Endothelial cell of umbilical vein (primary cell): ENCODE data around the gene DLX1. TPM values are rescaled to one million over a fixed set of nuclear protein-coding genes. Genes with fewer than 3 reads are reported as not detected.

Experiments used
- BruUV-seq: library from RNA; stranded (reverse); fragments of 400-500 nt; replicated peaks from 2 replicates; lab custom pipeline; 2021; lab: Mats Ljungman, UMichigan
- CTCF ChIA-PET: fragments of 300-600, 350-600 bp; sonication (Branson Sonifier 250); formaldehyde crosslinking; loops from one replicate; lab custom pipeline; 2021; ENCODE audit warnings: antibody characterized with exemption, inconsistent platforms; lab: Charles Lee
- POLR2A ChIA-PET: fragments of 300-600, 350-600 bp; sonication (Branson Sonifier 250); formaldehyde crosslinking; loops from one replicate; lab custom pipeline; 2021; ENCODE audit warnings: antibody characterized with exemption, inconsistent platforms; lab: Charles Lee
- DNase-seq: peaks from one replicate; pipeline ENCODE4 v3.0.0-alpha.2; 2011; ENCODE audit warnings: low read depth, low spot score
- FAIRE-seq: peaks from 2 replicates; lab custom pipeline; 2011; peaks lifted over from hg19 to GRCh38; lab: Jason Lieb, UNC
- H2AFZ ChIP-seq: 2 replicates; pipeline ENCODE4 v1.6.0; 2012; ENCODE audit warnings: low read depth, low read length, control low read depth, inconsistent platforms
- H3K27ac ChIP-seq: 2 replicates; pipeline ENCODE4 v1.5.1; 2011; ENCODE audit warnings: low read depth, mild to moderate bottlenecking, control low read depth, low read length, moderate library complexity; ENCODE audit not compliant: insufficient read depth
- H3K27me3 ChIP-seq, 2 experiments: 2 replicates each; pipeline versions ENCODE4 v1.6.0 to v1.6.1; 2011; ENCODE audit warnings: low read length in 2 of 2, mixed read lengths in 1 of 2; ENCODE audit not compliant: control insufficient read depth in 2 of 2, insufficient read depth in 2 of 2
- H3K36me3 ChIP-seq, 2 experiments: 2 replicates in 1 of 2; 3 replicates in 1 of 2; pipeline ENCODE4 v1.5.1; 2011; ENCODE audit warnings: low read length in 2 of 2, mild to moderate bottlenecking in 1 of 2, moderate library complexity in 1 of 2; ENCODE audit not compliant: control insufficient read depth in 2 of 2, insufficient read depth in 2 of 2; ENCODE audit errors: extremely low read depth in 1 of 2
- H3K4me1 ChIP-seq: 3 replicates; pipeline ENCODE4 v1.5.1; 2011; ENCODE audit warnings: mild to moderate bottlenecking, low read length; ENCODE audit not compliant: control insufficient read depth, insufficient read depth; ENCODE audit errors: extremely low read depth
- H3K4me2 ChIP-seq: 2 replicates; pipeline ENCODE4 v1.6.1; 2011; ENCODE audit warnings: low read length, control low read depth, mixed read lengths; ENCODE audit not compliant: insufficient read depth
- H3K4me3 ChIP-seq, 3 experiments: fragments of 200-600 bp in 1 of 3; sonication (generic), shearing (Covaris generic) in 1 of 3; replicated peaks in 1 of 3; 2 replicates each; pipeline ENCODE4 v1.5.1; 2011 to 2016; ENCODE audit warnings: control low read depth in 3 of 3, low read length in 3 of 3, mild to moderate bottlenecking in 2 of 3, inconsistent platforms in 1 of 3, low read depth in 1 of 3, moderate library complexity in 1 of 3; ENCODE audit not compliant: insufficient read depth in 1 of 3
- H3K79me2 ChIP-seq: 2 replicates; pipeline ENCODE4 v1.6.0; 2012; ENCODE audit warnings: low read length, inconsistent platforms; ENCODE audit not compliant: control insufficient read depth, insufficient read depth
- H3K9ac ChIP-seq: replicated peaks from 2 replicates; pipeline ENCODE3; 2011; ENCODE audit warnings: low read length, control low read depth; ENCODE audit not compliant: insufficient read depth; ENCODE audit errors: extremely low read depth
- H3K9me1 ChIP-seq: replicated peaks from 3 replicates; pipeline ENCODE4 v1.6.0; 2011; ENCODE audit warnings: mild to moderate bottlenecking, low read length; ENCODE audit not compliant: control insufficient read depth, insufficient read depth; ENCODE audit errors: extremely low read depth
- H3K9me3 ChIP-seq: replicated peaks from 2 replicates; pipeline ENCODE4 v1.5.1; 2012; ENCODE audit warnings: low read length, inconsistent platforms; ENCODE audit not compliant: control insufficient read depth, insufficient read depth
- H4K20me1 ChIP-seq: replicated peaks from 2 replicates; pipeline ENCODE3; 2011; ENCODE audit warnings: mild to moderate bottlenecking, low read length; ENCODE audit not compliant: control insufficient read depth, insufficient read depth; ENCODE audit errors: extremely low read depth
- EZH2 ChIP-seq: IDR thresholded peaks from 2 replicates; pipeline ENCODE4 v1.6.1; 2012; ENCODE audit warnings: borderline replicate concordance, low read depth, mild to moderate bottlenecking, moderate library complexity, low read length, inconsistent platforms; ENCODE audit not compliant: severe bottlenecking
- FOS ChIP-seq: IDR thresholded peaks from 2 replicates; pipeline ENCODE4 v1.6.1; 2011; ENCODE audit warnings: mild to moderate bottlenecking, low read length, moderate library complexity, borderline replicate concordance; ENCODE audit not compliant: insufficient read depth
- GATA2 ChIP-seq: IDR thresholded peaks from 2 replicates; pipeline ENCODE4 v1.7.0; 2011; ENCODE audit warnings: low read depth, mild to moderate bottlenecking, moderate library complexity, mixed read lengths, low read length; ENCODE audit not compliant: insufficient read length, insufficient read depth
- JUN ChIP-seq: IDR thresholded peaks from 2 replicates; pipeline ENCODE4 v1.6.1; 2011; ENCODE audit warnings: borderline replicate concordance, low read depth; ENCODE audit not compliant: insufficient read length, insufficient read depth
- MYC ChIP-seq: IDR thresholded peaks from one replicate; pipeline ENCODE4 v1.6.1; 2011; ENCODE audit warnings: mild to moderate bottlenecking, low read depth, low read length
- POLR2A ChIP-seq: IDR thresholded peaks from 2 replicates; pipeline ENCODE4 v1.6.1; 2012; ENCODE audit warnings: low read depth, mild to moderate bottlenecking, control low read depth, low read length
- POLR2AphosphoS5 ChIP-seq: IDR thresholded peaks from 2 replicates; pipeline ENCODE4 v1.6.1; 2012; ENCODE audit warnings: low read depth, mild to moderate bottlenecking, control low read depth, low read length, moderate library complexity; ENCODE audit not compliant: insufficient read depth
- dilution Hi-C: fragments of 300-500 bp; cut with MboI; formaldehyde crosslinking; loops from one replicate; pipeline ENCODE4 v1.15.0; 2019; ENCODE audit warnings: low sequenced_read_pairs; ENCODE audit not compliant: extremely low pct_ligation_motif_present
- intact Hi-C: fragments of 100-400 bp; cut with micrococcal nuclease; formaldehyde crosslinking; loops from one replicate; pipeline ENCODE4 v1.10.0; 2022
- polyA plus RNA-seq, 4 experiments: library from polyadenylated mRNA; depleted of rRNA in 3 of 4; stranded (reverse) in 3 of 4; unstranded in 1 of 4; fragments of >200 nt; gene quantifications; 2 replicates each; pipeline versions ENCODE4 v1.2.1 to v1.2.3, GENCODE V29; 2011 to 2012; ENCODE audit warnings: missing spikeins in 1 of 4
- total RNA-seq: library from RNA; stranded (reverse); gene quantifications from 2 replicates; pipeline ENCODE4 v1.2.3, GENCODE V29; 2021
- TF ChIP-seq, protein P1 (sequence below): IDR thresholded peaks from 2 replicates; pipeline ENCODE4 v1.6.1; 2011; ENCODE audit not compliant: insufficient read depth, insufficient read length
- TF ChIP-seq, protein P2 (sequence below), 2 donors: IDR thresholded peaks; 1 replicate in 1 of 2; 2 replicates in 1 of 2; pipeline ENCODE4 v1.5.1; 2011; ENCODE audit warnings: low read length in 2 of 2, mild to moderate bottlenecking in 2 of 2, moderate library complexity in 2 of 2, control low read depth in 1 of 2, inconsistent platforms in 1 of 2, low read depth in 1 of 2; ENCODE audit not compliant: insufficient read depth in 1 of 2; ENCODE audit errors: extremely low read depth in 1 of 2

The DLX1 gene
- total and polyA plus RNA-seq, 2 donors (not counting 3 experiments of a cell fraction or from before 2014, with no cell fraction given) = 0.12 TPM; not detected in 1

DNA sequence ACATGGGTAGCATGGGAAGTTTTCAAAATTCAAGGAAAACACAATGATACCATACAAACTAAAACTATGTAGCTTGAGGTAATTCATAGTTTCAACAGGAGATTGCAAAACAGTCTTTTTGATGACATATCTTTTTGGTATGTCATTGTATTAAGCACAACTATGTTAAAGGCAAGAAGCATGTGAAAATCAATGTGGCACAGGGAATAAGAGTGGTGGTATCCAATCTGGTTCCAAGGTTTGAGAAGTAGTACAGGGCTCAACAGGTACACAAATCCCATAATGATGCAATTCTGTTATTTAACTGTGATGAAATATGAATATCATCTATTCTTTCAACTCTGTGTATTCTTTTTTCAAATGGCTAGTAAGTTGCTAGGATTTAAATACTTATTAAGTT lies 33.8 kb downstream of the DLX1 start:
- Histone ChIP-seq H3K27ac (no peak overlapping the region), H3K9me1 (no peaks in the 10 kb centered on the region), H3K36me3 (no peaks in the 10 kb centered on the region), H4K20me1 (no peaks in the 10 kb centered on the region), H2AFZ (no peak overlapping the region), H3K79me2 (no peaks in the 10 kb centered on the region), H3K9me3 (no peaks in the 10 kb centered on the region), H3K4me1 (peaks cover 4% of the 10 kb centered on the region), H3K4me3 (no peak overlapping the region), H3K27me3 (peaks cover 2 to 4% of the 10 kb centered on the region in 2 experiments), H3K9ac (no peak overlapping the region), H3K4me2 (peak overlapping the region; percentile 5)
- BruUV-seq = no TSS peak
- dilution Hi-C loops (no loop called here), intact Hi-C loops (no loop called here)
- ChIA-PET POLR2A (no interaction called here), CTCF (interaction anchor here (1.0 to 2.4 kb wide), 5 partner anchors 8 to 309 kb away, joined by 3 to 10 read pairs (median 3); partner anchors contain the start of gene ITGA6)
- FAIRE-seq = no peak
- peak; percentile 30 for DNase-seq
- TF ChIP-seq POLR2AphosphoS5 (no peak), GATA2 (no peak), POLR2A (no peak), EZH2 (no peak), JUN (no peak), MYC (no peak), FOS (no peak)
- TF ChIP-seq, protein P1, sequence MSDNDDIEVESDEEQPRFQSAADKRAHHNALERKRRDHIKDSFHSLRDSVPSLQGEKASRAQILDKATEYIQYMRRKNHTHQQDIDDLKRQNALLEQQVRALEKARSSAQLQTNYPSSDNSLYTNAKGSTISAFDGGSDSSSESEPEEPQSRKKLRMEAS = no peak
- TF ChIP-seq, protein P2, sequence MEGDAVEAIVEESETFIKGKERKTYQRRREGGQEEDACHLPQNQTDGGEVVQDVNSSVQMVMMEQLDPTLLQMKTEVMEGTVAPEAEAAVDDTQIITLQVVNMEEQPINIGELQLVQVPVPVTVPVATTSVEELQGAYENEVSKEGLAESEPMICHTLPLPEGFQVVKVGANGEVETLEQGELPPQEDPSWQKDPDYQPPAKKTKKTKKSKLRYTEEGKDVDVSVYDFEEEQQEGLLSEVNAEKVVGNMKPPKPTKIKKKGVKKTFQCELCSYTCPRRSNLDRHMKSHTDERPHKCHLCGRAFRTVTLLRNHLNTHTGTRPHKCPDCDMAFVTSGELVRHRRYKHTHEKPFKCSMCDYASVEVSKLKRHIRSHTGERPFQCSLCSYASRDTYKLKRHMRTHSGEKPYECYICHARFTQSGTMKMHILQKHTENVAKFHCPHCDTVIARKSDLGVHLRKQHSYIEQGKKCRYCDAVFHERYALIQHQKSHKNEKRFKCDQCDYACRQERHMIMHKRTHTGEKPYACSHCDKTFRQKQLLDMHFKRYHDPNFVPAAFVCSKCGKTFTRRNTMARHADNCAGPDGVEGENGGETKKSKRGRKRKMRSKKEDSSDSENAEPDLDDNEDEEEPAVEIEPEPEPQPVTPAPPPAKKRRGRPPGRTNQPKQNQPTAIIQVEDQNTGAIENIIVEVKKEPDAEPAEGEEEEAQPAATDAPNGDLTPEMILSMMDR (IDR thresholded peaks at IDR 0.05; ENCODE audit: extremely low read depth in 1 of 2, insufficient read depth in 1 of 2, low read depth in 1 of 2, low read length in 2 of 2) = no peak
